ENCODE data around the gene MBNL1.

DNA sequence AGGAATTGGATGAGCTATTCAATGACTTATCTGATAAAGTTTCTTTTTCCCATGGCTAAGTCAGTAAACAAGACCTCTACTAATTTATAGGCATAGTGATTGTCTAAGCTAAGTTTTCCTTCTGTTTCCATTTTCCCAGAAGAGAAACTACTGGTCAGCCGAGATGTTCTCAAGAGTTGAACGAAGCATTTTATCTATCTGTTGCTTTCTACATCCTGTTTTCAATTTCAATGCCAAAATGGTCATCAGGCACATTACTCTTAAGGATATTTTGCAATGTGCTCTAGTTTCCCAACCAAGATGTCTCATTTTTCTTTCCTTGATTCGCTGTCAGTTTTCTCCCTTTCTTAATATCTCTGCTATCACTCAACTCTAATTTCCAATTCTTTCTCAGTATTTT is 228.7 kb downstream of the MBNL1 start:
- TF ChIP-seq CTCF (IDR thresholded peaks at IDR 0.05), result no peak
- no peak for TF ChIP-seq POLR2A (IDR thresholded peaks at IDR 0.05)
- peak; percentile 20 to 66 for TF ChIP-seq POLR2AphosphoS5 (IDR thresholded peaks at IDR 0.05; ENCODE audit: insufficient read depth in 1 of 2, low read depth in 1 of 2)

All from vagina (tissue), 2 donors.